GM19467 (cell line): ENCODE measurements around the gene TBC1D22A.

Experiments used
- ATAC-seq: cut with Tn5 transposase; IDR thresholded peaks from one replicate; pipeline ENCODE4 v1.9.1; 2021; ENCODE audit warnings: mild to moderate bottlenecking, moderate library complexity; ENCODE audit not compliant: unreplicated experiment

Gene TBC1D22A

GRCh38 chr22:46876357-46876934 is 114.0 kb downstream of the TBC1D22A start:
- no peak for ATAC-seq

- no peak for ATAC-seq
Measured at GRCh38 chr22:46878191-46878948, 115.9 kb downstream of the TBC1D22A start.

- ATAC-seq: no peak
Measured at GRCh38 chr22:46879083-46879482, 116.6 kb downstream of the TBC1D22A start.

GRCh38 chr22:46881373-46882118 is 119.1 kb downstream of the TBC1D22A start:
- no peak for ATAC-seq

GRCh38 chr22:46883092-46883910 is 120.9 kb downstream of the TBC1D22A start:
- ATAC-seq: no peak

GRCh38 chr22:46884365-46884764 is 121.9 kb downstream of the TBC1D22A start:
- ATAC-seq: no peak

- no peak for ATAC-seq
Measured at GRCh38 chr22:46887978-46888377, 125.5 kb downstream of the TBC1D22A start.

GRCh38 chr22:46890819-46891218 is 128.4 kb downstream of the TBC1D22A start:
- ATAC-seq: no peak

- ATAC-seq: no peak
Measured at GRCh38 chr22:46891382-46891951, 129.0 kb downstream of the TBC1D22A start.

GRCh38 chr22:46892866-46893265 is 130.4 kb downstream of the TBC1D22A start:
- ATAC-seq: no peak

GRCh38 chr22:46893281-46894020 is 131.0 kb downstream of the TBC1D22A start:
- ATAC-seq: no peak

GRCh38 chr22:46894081-46894671 is 131.7 kb downstream of the TBC1D22A start:
- no peak for ATAC-seq

GRCh38 chr22:46894851-46895640 is 132.6 kb downstream of the TBC1D22A start:
- ATAC-seq: no peak

GRCh38 chr22:46895753-46896152 is 133.3 kb downstream of the TBC1D22A start:
- ATAC-seq: no peak

- ATAC-seq: no peak
Measured at GRCh38 chr22:46896166-46896565, 133.7 kb downstream of the TBC1D22A start.

GRCh38 chr22:46896568-46897245 is 134.3 kb downstream of the TBC1D22A start:
- ATAC-seq: no peak

- no peak for ATAC-seq
Measured at GRCh38 chr22:46897246-46897623, 134.8 kb downstream of the TBC1D22A start.

- ATAC-seq: no peak
Measured at GRCh38 chr22:46900549-46900948, 138.1 kb downstream of the TBC1D22A start.
